WTC11 (cell line): ENCODE measurements around the gene NR1H3. TPM values are rescaled to one million over a fixed set of nuclear protein-coding genes. Genes with fewer than 3 reads are reported as not detected.

Source experiments
- ATAC-seq: fragments of 200-7000 bp; cut with Tn5 transposase; 2 replicates; pipeline ENCODE4 v1.10.0; 2021; ENCODE audit warnings: mild to moderate bottlenecking, moderate library complexity
- CTCF ChIA-PET: fragments of 300-600 bp; sonication (Branson Sonifier 250); formaldehyde crosslinking; loops from one replicate; lab custom pipeline; 2021; ENCODE audit warnings: antibody characterized with exemption; lab: Charles Lee
- POLR2A ChIA-PET: fragments of 350-600 bp; sonication (Branson Sonifier 250); formaldehyde crosslinking; loops from one replicate; lab custom pipeline; 2021; ENCODE audit warnings: antibody characterized with exemption; lab: Charles Lee
- DNase-seq: peaks from one replicate; pipeline ENCODE4 v3.0.0; 2021; ENCODE audit warnings: low spot score
- H3K27ac Mint-ChIP-seq: 2 replicates; pipeline ENCODE4 v1.8.0; 2021; ENCODE audit warnings: mixed read lengths
- H3K27me3 Mint-ChIP-seq: 2 replicates; pipeline ENCODE4 v1.8.0; 2021; ENCODE audit warnings: low read depth, mild to moderate bottlenecking, moderate library complexity, mixed read lengths
- H3K36me3 Mint-ChIP-seq: 2 replicates; pipeline ENCODE4 v1.8.0; 2021; ENCODE audit warnings: mixed read lengths
- H3K4me1 Mint-ChIP-seq: 2 replicates; pipeline ENCODE4 v1.8.0; 2022; ENCODE audit warnings: mixed read lengths
- H3K4me3 Mint-ChIP-seq: 2 replicates; pipeline ENCODE4 v1.8.0; 2021; ENCODE audit warnings: mild to moderate bottlenecking, moderate library complexity, mixed read lengths
- H3K9me3 Mint-ChIP-seq: 2 replicates; pipeline ENCODE4 v1.8.0; 2021; ENCODE audit warnings: mixed read lengths
- AR ChIP-seq: fragments of 250-450 bp; sonication (Bioruptor Pico); IDR thresholded peaks from 2 replicates; pipeline ENCODE4 v1.9.0; 2021; ENCODE audit warnings: mild to moderate bottlenecking
- ARID4B ChIP-seq: sonication (generic); formaldehyde crosslinking; IDR thresholded peaks from 2 replicates; pipeline ENCODE4 v1.8.0; 2023; ENCODE audit warnings: missing genetic modification reagents, mild to moderate bottlenecking, borderline replicate concordance
- ATF1 ChIP-seq: sonication (generic); formaldehyde crosslinking; IDR thresholded peaks from 2 replicates; pipeline ENCODE4 v1.8.1; 2023; ENCODE audit warnings: mild to moderate bottlenecking, moderate library complexity, missing genetic modification reagents
- CBFB ChIP-seq: sonication (generic); formaldehyde crosslinking; IDR thresholded peaks from 2 replicates; pipeline ENCODE4 v1.8.1; 2022; ENCODE audit warnings: mild to moderate bottlenecking, low read depth, missing genetic modification reagents
- E2F1 ChIP-seq: sonication (generic); formaldehyde crosslinking; IDR thresholded peaks from 2 replicates; pipeline ENCODE4 v1.8.0; 2022; ENCODE audit warnings: mild to moderate bottlenecking, missing genetic modification reagents
- E2F4 ChIP-seq: sonication (generic); formaldehyde crosslinking; IDR thresholded peaks from 2 replicates; pipeline ENCODE4 v1.8.1; 2022; ENCODE audit warnings: low read depth, mild to moderate bottlenecking, moderate library complexity, missing genetic modification reagents, borderline replicate concordance
- GTF2I ChIP-seq: fragments of 250-450 bp; sonication (Bioruptor Pico); conservative IDR thresholded peaks from 2 replicates; pipeline ENCODE4 v1.4.0; 2021; ENCODE audit warnings: mild to moderate bottlenecking
- HMGA2 ChIP-seq: fragments of 250-450 bp; sonication (Bioruptor Pico); IDR thresholded peaks from 2 replicates; pipeline ENCODE4 v1.4.0; 2021; ENCODE audit warnings: mild to moderate bottlenecking, moderate library complexity
- IRF1 ChIP-seq: sonication (generic); formaldehyde crosslinking; IDR thresholded peaks from 2 replicates; pipeline ENCODE4 v1.8.0; 2023; ENCODE audit warnings: missing genetic modification reagents
- JAZF1 ChIP-seq: fragments of 250-450 bp; sonication (Bioruptor Pico); IDR thresholded peaks from 2 replicates; pipeline ENCODE4 v1.9.0; 2021; ENCODE audit warnings: moderate library complexity, mild to moderate bottlenecking, inconsistent platforms
- MXD4 ChIP-seq: fragments of 250-450 bp; sonication (Bioruptor Pico); IDR thresholded peaks from 2 replicates; pipeline ENCODE4 v1.8.0; 2021; ENCODE audit warnings: mild to moderate bottlenecking, moderate library complexity, borderline replicate concordance
- NFE2L1 ChIP-seq: sonication (generic); formaldehyde crosslinking; IDR thresholded peaks from 2 replicates; pipeline ENCODE4 v1.8.1; 2023; ENCODE audit warnings: missing genetic modification reagents
- NR3C1 ChIP-seq: sonication (generic); formaldehyde crosslinking; conservative IDR thresholded peaks from 2 replicates; pipeline ENCODE4 v1.8.1; 2023; ENCODE audit warnings: low read depth, mild to moderate bottlenecking, missing genetic modification reagents
- OVOL2 ChIP-seq: fragments of 250-450 bp; sonication (Bioruptor Pico); IDR thresholded peaks from 2 replicates; pipeline ENCODE4 v1.9.0; 2021; ENCODE audit warnings: mild to moderate bottlenecking, borderline replicate concordance
- RELA ChIP-seq: sonication (generic); formaldehyde crosslinking; IDR thresholded peaks from 2 replicates; pipeline ENCODE4 v1.8.1; 2022; ENCODE audit warnings: missing genetic modification reagents, mild to moderate bottlenecking, borderline replicate concordance
- SP1 ChIP-seq: sonication (generic); formaldehyde crosslinking; conservative IDR thresholded peaks from 2 replicates; pipeline ENCODE4 v1.8.1; 2022; ENCODE audit warnings: missing genetic modification reagents
- ZNF671 ChIP-seq: fragments of 250-450 bp; sonication (Bioruptor Pico); IDR thresholded peaks from 2 replicates; pipeline ENCODE4 v1.8.0; 2021; ENCODE audit warnings: mild to moderate bottlenecking
- total RNA-seq: library from RNA; stranded (reverse); gene quantifications from 3 replicates; pipeline ENCODE4 v1.2.3, GENCODE V29; 2021

The NR1H3 gene
- total RNA-seq, 1 experiment from 2014 or later: 26.3 TPM

- no peak for TF ChIP-seq HMGA2 (CRISPR knock-in tag)
- no peak for TF ChIP-seq NFE2L1
- TF ChIP-seq ATF1 (CRISPR knock-in tag): no peak
- TF ChIP-seq NR3C1 (CRISPR knock-in tag): no peak
- TF ChIP-seq AR (CRISPR knock-in tag): no peak
- TF ChIP-seq ARID4B (CRISPR knock-in tag): no peak
- no peak for TF ChIP-seq RELA (CRISPR knock-in tag)
- TF ChIP-seq ZNF671: no peak
- TF ChIP-seq OVOL2 (CRISPR knock-in tag): no peak
- no peak for TF ChIP-seq JAZF1 (CRISPR knock-in tag)
- TF ChIP-seq CBFB (CRISPR knock-in tag): no peak
- no peak for TF ChIP-seq E2F1 (CRISPR knock-in tag)
- no peak for TF ChIP-seq SP1 (CRISPR knock-in tag)
- TF ChIP-seq E2F4 (CRISPR knock-in tag): no peak
- no peak for TF ChIP-seq GTF2I (CRISPR knock-in tag)
- no peak for TF ChIP-seq IRF1 (CRISPR knock-in tag)
- TF ChIP-seq MXD4 (CRISPR knock-in tag): no peak
- Mint-ChIP-seq H3K4me3 (no peak overlapping the region), H3K9me3 (no peaks in the 10 kb centered on the region), H3K4me1 (peaks cover 8% of the 10 kb centered on the region), H3K36me3 (peaks cover 68% of the 10 kb centered on the region), H3K27me3 (no peaks in the 10 kb centered on the region), H3K27ac (no peak overlapping the region)
- ChIA-PET CTCF (no interaction called here), POLR2A (interaction anchor here (0.6 kb wide), 1 partner anchor 33 kb away, joined by 12 read pairs; no protein-coding TSS in a partner anchor)
- DNase-seq (no peak), ATAC-seq (no peak)
These were observed 35.1 kb upstream of the NR1H3 start for GRCh38 chr11:47222696-47223095.
